HG03442 (cell line): ENCODE measurements around the gene GPR39.
"Not testable (repeated sequence)": the region's sequence is repeated elsewhere in the genome, so short reads cannot be mapped to it uniquely, and the experiment has no call there.

Experiments used
- ATAC-seq: cut with Tn5 transposase; IDR thresholded peaks from one replicate; pipeline ENCODE4 v1.9.1; 2021; ENCODE audit warnings: mild to moderate bottlenecking, moderate library complexity; ENCODE audit not compliant: unreplicated experiment

GPR39 gene

GRCh38 chr2:132416723-132417395, at the start of gene GPR39:
Gene GPR39 (plus strand): TSS chr2:132416805.
- ATAC-seq: no peak

DNA sequence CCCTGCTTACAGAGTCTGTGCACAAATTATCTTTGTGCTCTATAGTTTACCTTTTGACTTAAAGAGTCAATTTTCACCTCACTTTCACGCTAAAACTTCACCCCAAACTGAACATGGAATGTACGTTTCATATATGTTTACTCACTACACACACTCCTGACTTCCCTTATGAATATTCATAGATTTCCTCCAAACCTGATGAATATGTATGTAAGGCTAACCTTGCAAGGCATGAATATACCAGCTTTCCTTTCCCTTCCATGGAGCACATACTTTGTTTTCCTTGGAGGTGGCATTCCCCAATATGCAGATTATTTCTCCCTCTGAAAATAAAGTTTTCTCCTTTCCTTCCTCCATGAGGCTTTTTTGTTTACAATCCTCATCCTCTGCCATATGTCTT, 48.4 kb upstream of the GPR39 start:
- ATAC-seq: no peak

DNA sequence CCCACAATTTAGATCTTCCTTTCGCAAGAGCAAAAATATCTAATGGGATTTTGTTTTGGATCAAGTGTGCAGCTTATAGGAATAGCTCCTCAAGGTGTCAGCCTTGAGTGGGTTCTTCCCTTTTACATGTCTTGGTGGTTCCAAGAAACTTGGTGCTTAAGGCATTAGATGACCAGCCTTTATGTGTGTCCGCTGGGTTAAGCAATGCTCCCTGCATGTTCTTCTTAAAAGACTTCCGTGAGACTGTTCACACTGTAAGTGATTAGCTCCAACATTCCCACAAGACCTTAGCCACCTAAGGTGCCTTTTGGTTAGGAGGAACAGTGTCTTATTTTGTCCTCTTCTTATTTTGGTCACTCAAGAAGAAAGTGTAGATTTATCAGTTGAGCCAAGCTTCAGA, 44.3 kb upstream of the GPR39 start:
- ATAC-seq: no peak

GRCh38 chr2:132373391-132374135, 43.0 kb upstream of the GPR39 start:
- no peak for ATAC-seq

GRCh38 chr2:132374151-132374550, 42.5 kb upstream of the GPR39 start:
- ATAC-seq: no peak

GRCh38 chr2:132374551-132374950, 42.1 kb upstream of the GPR39 start:
- ATAC-seq: no peak

GRCh38 chr2:132374961-132375360, 41.6 kb upstream of the GPR39 start:
- no peak for ATAC-seq

DNA sequence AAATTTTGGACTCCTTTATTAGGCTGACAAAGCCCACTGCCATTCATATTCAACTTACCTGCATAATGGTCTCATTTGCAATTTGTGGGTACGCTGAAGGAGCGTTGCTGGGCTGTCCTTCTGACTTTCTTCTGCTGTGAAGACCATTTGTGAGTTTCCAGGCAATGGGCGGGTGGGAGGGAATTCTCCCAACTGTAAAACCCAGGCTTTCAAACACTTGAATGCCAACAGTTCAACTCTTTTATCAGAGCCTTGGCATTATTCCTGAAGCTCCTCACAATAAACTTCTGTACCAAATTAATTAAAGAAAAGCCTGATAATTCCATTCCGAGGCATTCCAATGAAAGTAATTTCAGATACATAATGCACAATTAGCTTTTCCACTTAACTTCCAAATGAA, 35.2 kb upstream of the GPR39 start:
- ATAC-seq: no peak

GRCh38 chr2:132383956-132384355, 32.6 kb upstream of the GPR39 start:
- ATAC-seq: no peak

DNA sequence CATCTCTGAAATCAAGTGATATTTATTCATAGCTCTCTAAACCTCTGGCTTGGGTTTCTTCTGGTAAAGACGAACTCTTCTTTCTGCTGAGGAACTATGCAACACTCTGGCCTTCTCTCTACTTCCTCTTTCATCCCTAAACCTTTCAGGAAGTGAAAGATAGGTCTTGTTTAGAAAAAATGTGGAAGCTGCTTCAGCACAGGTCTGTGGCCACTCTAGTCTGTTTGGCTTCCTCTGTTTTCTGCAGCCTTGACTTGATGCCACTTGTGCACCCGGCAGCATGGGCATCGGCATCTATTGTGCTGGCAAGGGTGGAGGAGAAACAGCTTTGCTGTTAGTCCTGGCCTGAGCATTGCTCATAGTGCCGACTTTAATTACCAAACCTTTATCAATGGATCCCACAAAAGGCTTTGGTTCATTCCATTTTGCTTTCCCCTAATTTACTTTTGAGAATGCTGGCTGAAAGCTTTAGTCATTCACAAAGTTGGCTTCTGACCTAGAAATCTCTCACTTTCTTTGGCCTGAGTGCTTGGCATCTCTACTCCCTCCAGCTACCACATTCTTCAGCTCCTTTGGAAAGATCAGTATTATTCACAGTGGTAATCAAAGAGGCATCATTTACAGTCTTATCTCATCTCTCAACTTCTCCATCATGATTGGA, 32.0 kb upstream of the GPR39 start:
- ATAC-seq: no peak

DNA sequence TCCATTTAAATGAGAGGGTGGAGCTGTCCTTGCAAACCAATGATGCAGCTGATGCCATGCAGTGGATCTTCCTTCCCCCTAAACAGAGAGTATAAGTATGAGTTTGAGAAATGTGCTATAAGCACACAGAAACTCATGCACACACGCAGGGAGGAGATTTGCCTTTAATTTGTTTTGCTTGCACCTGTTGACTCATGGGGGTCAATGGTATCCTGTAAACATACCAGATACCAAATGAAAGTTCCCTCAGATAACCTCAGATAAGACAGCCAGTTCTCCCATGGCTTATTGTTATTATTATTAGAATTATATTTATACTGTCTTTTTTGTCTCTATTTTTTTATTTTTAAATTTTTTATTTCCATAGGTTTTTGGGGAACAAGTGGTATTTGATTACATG, 29.5 kb upstream of the GPR39 start:
- ATAC-seq: no peak

DNA sequence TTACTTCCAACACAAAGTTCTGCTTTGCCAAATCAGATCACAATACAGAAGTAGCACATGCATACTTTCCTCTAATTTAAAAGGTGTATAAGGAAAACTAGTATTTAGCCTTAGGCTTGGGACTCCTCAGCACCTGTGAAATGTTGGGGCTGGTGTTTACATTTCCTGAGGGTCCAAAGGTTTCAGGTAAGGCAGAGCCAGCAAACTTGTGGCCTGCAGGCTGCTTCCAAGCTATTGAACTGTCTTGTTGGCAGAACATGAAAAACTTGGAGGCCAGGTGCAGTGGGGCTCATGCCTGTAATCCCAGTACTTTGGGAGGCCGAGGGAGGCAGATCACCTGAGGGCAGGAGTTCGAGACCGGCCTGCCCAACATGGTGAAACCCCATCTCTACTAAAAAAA, 26.5 kb upstream of the GPR39 start:
- no peak for ATAC-seq

DNA sequence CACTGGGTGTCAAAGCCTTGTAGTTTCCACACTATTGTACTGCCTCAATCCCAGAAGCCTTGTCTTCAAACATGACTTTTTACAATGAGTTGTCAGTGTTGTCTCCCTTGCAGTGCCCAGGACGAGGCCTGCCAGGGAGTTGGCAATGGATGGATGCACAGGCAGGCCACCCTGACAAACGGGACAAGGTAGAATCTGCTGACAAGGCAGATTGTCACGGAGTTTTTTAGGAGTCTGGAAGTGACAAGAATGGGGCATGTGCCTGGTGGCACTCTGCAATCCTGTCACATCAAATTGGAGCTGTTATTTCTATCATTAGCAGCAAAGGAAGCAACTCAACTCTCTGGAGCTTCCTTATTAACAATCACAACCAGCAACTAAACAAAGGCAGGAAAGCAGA, 25.2 kb upstream of the GPR39 start:
- no peak for ATAC-seq

DNA sequence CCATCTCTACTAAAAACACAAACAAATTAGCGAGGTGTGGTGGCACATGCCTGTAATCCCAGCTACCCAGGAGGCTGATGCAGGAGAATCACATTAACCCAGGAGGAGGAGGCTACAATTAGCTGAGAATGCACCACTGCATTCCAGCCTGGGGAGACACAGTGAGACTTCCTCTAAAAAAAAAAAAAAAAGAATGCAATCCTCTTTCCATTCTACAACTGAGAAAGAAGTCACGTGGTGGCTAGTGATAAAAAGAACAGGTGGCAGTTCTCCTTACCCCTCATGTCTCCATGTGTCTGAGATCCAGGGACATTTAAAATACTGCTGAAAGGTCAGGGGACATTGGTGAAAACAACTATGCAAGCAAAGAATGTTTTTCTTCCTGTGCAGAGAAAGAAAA, 24.4 kb upstream of the GPR39 start:
- ATAC-seq: no peak

GRCh38 chr2:132392879-132393278, 23.7 kb upstream of the GPR39 start:
- ATAC-seq: no peak

GRCh38 chr2:132397042-132397441, 19.6 kb upstream of the GPR39 start:
- ATAC-seq: not testable (repeated sequence)

GRCh38 chr2:132400169-132400900, 16.3 kb upstream of the GPR39 start:
- no peak for ATAC-seq

- no peak for ATAC-seq
Measured at GRCh38 chr2:132400901-132401240, 15.7 kb upstream of the GPR39 start.

DNA sequence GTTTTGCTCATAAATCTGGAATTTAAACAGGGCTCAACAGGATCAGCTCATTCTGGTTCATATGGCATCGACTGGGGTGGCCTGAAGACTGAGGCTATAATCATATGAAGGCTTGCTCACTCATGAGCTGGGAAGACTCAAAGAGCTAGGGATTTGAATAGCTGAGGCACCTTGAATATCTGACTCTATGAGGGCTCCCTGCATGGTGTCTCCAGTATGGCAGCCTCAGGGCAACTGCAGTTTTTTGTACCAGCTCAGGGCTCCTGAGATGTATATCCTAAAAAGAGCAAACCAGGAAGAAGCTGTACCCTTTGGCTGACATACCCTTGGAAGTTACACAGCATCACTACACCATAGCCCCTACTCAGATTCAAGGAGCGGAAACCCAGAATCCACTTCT, 15.3 kb upstream of the GPR39 start:
- no peak for ATAC-seq

DNA sequence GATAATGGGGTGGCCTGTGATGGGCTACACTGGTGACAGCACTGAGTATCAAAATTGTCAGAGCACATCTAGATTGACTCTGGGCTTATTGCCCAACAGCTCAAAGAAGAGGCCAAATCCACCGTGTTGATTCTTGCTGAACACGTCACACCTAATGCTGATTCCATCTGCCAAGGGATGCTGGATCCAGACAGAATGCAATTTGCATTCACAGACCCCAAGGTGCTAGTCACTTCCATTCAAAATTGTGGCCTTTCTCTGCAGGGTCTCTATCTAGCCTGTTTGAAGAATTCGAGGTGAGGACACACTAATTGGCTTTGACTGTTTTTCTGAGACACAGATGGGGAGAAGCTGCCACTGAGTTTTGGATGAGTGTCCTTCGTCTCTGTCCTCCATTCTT, 13.5 kb upstream of the GPR39 start:
- no peak for ATAC-seq

DNA sequence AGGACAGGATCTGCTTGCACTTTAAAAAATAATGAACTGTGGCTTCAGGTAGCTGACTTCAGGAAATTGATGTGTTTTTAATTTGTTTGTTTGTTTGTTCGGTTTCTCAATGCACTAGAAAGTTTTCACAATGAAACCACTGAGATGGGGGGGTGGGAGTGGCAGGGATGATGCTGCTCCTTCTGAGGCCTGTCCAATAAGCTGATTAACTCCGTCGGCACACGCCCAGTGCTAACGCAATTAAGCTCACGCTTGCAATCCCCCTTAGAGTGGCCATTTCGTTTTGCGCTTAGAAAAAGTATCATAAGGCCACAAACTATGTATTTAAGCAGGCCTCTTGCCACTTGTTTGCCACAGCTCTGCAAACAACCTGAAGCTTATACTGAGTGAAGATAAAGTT, 12.5 kb upstream of the GPR39 start:
- no peak for ATAC-seq

- no peak for ATAC-seq
Measured at GRCh38 chr2:132407784-132408183, 8.8 kb upstream of the GPR39 start.
